HG03066 (cell line): Measurements from ENCODE around the gene SCN8A.

Experiments used
- ATAC-seq: cut with Tn5 transposase; IDR thresholded peaks from one replicate; pipeline ENCODE4 v1.9.1; 2021; ENCODE audit warnings: low read depth; ENCODE audit not compliant: unreplicated experiment

SCN8A gene

GRCh38 chr12:51809193-51809592 is 218.2 kb downstream of the SCN8A start:
- ATAC-seq: no peak

- ATAC-seq: no peak
These were observed 220.5 kb downstream of the SCN8A start for GRCh38 chr12:51811203-51812202.

- no peak for ATAC-seq
These were observed 221.8 kb downstream of the SCN8A start for GRCh38 chr12:51812871-51813270.

GRCh38 chr12:51813931-51814310 is 222.9 kb downstream of the SCN8A start:
- ATAC-seq: no peak

GRCh38 chr12:51814311-51815088 is 223.5 kb downstream of the SCN8A start:
- ATAC-seq: no peak

GRCh38 chr12:51815571-51815970 is 224.5 kb downstream of the SCN8A start:
- ATAC-seq: no peak

- ATAC-seq: no peak
These were observed 226.3 kb downstream of the SCN8A start for GRCh38 chr12:51817027-51817953.

- no peak for ATAC-seq
These were observed 227.1 kb downstream of the SCN8A start for GRCh38 chr12:51818086-51818485.

GRCh38 chr12:51818566-51819300 is 227.7 kb downstream of the SCN8A start:
- no peak for ATAC-seq

GRCh38 chr12:51819736-51820525 is 228.9 kb downstream of the SCN8A start:
- ATAC-seq: no peak

- no peak for ATAC-seq
These were observed 229.8 kb downstream of the SCN8A start for GRCh38 chr12:51820526-51821439.

- ATAC-seq: no peak
These were observed 230.6 kb downstream of the SCN8A start for GRCh38 chr12:51821440-51822260.

GRCh38 chr12:51822261-51822616 is 231.2 kb downstream of the SCN8A start:
- ATAC-seq: no peak

GRCh38 chr12:51822956-51823355 is 231.9 kb downstream of the SCN8A start:
- no peak for ATAC-seq

- ATAC-seq: no peak
These were observed 233.0 kb downstream of the SCN8A start for GRCh38 chr12:51823875-51824565.

- ATAC-seq: no peak
These were observed 234.2 kb downstream of the SCN8A start for GRCh38 chr12:51825216-51825615.

- ATAC-seq: no peak
These were observed 235.8 kb downstream of the SCN8A start for GRCh38 chr12:51826881-51827280.
